GM19455 (cell line): Measurements from ENCODE around the gene MORN3.
"Not testable (repeated sequence)": the region's sequence is repeated elsewhere in the genome, so short reads cannot be mapped to it uniquely, and the experiment has no call there.

Experiments
- ATAC-seq: cut with Tn5 transposase; IDR thresholded peaks from one replicate; pipeline ENCODE4 v1.9.1; 2021; ENCODE audit not compliant: unreplicated experiment

The MORN3 gene

DNA sequence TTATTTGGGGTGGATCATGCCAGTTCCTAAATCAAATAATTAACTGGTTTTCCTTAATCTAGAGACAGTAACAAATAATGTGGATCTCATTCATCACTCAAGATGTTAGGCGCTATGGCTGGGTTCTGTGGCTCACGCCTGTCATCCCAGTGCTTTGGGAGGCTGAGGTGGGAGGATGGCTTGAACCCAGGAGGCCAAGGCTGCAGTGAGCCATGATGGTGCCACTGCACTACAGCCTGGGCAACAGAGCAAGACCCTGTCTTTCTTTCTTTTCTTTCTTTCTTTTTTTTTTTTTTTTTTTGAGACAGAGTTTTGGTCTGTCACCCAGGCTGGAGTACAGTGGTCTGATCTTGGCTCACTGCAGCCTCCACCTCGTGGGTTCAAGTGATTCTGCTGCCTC, 23.3 kb upstream of the MORN3 start:
- ATAC-seq, result not testable (repeated sequence)

DNA sequence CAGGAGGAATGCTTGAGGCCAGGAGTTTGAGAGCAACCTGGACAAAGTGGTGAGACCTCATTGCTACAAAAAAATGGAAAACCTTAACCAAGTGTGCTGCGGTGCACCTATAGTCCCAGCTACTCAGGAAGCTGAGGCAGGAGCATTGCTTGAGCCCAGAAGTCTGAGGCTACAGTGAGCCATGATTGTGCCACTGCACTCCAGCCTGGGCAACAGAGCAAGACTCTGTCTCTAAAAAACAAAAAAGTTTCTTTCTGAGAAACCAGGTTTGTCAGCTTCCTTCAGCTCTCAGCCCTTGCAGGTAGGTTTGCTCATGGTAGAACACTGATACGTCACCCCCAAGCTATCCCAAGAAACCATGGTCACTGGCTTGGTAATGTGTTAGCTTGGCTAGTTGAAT, 20.0 kb upstream of the MORN3 start:
- no peak for ATAC-seq

DNA sequence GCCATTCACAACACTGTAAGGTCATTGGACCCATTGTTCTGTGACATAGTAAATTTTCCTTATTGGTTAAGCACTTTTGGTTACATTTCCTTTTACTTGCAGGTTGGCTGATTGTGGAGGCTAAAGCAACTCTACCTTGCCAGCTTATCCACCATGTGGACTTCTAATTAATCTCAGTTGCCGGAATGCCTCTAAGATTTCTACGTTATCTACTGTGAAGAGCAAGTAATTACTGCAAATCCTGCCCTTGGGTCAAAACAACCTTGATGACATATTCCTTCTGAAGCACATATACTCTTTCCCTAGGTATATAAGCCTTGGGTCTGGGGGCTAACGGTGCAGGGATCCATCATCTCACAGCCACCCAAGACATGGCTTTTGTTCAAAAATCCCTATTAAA, 19.5 kb upstream of the MORN3 start:
- ATAC-seq, result no peak

DNA sequence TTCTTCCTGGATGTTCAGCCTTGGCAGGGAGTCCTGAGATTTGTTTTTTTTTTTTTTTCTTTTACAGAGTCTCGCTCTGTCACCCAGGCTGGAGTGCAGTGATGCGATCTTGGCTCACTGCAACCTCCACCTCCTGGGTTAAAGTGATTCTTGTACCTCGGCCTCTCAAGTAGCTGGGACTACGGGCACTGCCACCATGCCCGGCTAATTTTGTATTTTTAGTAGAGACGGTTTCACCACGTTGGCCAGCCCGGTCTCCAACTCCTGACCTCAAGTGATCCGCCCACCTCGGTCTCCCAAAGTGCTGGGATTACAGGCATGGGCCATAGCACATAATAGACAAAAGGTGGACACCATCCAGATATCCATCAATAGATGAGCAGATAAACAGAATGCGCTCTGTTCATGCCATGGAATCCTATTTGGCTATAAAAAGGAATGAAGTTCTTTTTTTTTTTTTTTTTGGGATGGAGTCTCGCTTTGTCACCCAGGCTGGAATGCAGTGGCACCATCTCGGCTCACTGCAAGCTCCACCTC, 10.3 kb upstream of the MORN3 start:
- ATAC-seq, result not testable (repeated sequence)

DNA sequence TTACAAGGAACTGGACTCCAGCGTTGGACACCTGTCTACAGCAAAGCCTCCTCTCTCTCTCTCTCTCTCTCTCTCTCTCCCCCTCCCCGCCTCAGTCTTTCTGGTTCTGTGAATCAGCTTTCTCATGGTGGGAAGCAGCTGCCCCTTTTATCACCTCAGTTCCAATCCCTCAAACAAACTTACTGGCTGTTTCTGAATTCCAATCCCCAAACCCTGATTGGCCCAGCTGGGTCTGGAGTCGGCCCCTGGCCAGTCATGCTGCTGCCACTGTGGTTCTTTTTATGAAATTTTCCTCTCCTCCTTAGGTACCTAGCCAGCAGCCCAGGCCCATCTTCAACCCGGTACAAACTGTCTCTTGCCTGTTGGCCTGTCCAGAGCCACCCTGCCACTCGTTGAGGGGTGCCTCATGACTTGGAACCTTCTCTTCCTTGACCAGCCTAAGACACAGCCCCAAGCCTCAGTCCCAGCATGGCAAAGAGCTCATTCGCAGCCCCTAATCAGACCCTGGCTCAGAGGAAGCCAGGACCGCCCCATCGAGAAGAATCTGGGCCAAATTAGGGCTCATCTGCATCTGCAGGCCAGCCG, 9.4 kb upstream of the MORN3 start:
- no peak for ATAC-seq

DNA sequence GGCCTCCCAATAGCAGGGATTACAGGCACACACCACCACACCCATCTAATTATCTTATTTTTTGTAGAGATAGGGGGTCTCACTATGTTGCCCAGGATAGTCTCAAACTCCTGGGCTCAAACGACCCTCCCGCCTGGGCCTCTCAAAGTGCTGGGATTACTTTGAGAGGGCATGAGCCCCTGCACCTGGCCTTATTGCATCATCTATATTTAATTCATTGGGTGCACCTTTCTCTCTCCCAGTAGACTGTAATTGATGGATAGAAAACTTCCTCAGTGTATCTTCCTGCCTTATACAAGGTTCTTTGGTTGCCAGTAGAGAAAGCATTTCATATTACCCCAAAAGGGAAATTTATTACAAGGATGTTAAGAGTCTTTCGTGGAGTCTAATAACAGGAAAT, 8.9 kb upstream of the MORN3 start:
- no peak for ATAC-seq

DNA sequence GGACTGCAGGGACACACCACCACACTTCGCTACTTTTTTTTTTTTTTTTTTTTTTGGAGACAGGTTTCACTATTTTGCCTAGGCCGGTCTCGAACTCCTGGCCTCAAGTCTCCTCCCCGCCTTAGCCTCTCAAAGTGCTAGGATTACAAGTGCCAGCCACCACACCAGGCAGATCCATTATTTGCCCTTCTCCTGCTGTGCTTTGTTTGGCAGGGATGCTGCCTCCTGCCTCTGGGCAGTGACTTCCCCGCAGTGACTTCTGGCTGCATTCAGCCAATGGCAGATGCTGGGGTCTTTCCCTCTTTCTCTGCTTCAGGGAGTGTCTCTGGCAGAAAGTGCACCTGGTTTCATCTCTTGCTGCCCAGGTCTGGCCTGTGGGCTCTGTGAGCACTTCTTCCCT, 6.7 kb upstream of the MORN3 start:
- no peak for ATAC-seq

DNA sequence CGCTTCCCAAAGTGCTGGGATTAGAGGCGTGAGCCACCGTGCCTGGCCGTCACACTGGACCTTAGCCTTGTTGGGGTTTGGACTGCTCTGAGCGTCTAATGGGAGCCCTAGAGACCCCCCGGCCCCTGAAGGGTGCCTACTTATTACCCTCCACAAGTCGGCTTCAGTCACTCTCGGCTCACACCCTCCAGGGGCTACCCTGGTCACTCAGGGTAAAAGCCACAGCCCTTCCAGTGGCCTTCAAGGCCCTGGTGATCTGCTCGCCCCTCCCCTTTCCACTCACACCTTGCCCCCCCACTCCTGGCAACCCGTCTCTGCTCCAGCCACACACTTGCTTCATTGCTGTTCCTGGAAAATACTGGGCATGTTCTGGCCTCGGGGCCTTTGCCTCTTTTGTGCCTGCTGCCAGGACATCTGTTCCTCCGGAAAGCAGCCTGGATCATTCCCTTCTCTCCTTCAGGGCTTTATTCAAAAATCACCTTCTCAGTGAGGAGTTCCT, 3.6 kb upstream of the MORN3 start:
- ATAC-seq, result no peak

DNA sequence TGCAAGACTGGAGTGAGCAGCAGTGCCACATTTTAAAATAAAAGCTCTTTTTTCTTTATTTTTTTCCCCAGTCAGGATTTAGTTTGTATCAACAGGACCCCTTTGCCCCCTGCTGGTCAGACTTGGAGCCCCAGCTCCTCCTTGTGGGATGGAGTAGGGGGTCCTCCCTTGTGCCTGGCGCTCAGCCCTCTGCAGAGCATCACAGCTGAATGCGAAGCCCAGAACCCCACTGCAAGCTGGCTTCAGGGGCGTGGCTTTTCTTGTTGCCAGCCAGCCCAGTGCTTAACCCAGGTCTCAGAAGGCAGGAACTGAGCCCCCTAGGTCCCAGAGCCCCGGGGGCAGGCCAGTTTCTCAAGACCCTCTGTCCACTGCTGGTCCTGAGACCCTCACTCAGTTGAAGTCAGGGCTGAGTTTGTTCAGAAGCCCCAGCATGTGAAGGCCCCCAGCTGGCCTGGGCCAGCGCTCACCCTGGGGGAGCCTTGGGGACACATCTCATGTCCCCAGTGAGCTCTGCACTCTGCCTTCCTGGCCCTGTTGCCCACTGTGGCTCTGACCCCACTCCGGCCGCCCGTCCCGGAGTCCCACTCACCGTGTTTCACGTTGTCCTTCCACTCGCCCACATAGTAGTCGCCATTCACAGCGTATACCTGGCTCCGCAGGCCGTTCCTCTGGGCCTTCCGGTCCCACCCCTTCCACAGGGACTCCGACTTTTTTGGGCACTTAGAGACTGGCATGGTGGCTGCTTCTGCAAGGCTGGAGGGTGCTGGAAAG, 519 bp downstream of the MORN3 start:
- ATAC-seq, result no peak

DNA sequence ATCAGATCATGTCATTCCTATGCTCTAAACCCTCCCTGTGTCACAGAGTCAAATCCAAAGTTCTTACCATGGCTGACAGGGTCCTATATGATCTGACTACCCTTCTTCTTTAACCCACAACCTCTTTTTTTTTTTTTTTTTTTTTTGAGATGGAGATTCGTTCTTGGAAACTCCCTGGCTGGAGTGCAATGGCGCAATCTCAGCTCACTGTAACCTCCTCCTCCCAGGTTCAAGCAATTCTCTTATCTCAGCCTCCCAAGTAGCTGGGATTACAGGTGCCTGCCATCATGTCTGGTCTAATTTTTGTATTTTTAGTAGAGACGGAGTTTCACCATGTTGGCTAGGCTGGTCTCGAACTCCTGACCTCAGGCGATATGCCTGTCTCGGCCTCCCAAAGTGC, 2.6 kb downstream of the MORN3 start:
- ATAC-seq, result not testable (repeated sequence)

DNA sequence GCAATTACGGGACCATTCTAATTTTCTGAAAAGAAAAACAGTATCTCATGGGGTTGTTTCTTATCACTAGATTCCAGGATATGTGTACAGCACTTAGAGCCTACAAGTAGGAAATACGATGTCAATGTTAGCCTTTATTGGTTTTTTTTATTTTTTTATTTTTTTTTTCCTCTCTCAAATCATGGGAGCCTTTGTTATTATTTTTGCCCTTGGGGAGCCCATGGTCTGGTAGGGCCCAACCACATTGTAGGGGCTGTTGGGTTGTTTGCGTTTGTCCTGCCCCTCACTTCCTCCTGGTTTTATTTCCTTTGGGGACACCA, 5.9 kb downstream of the MORN3 start:
- ATAC-seq, result no peak

DNA sequence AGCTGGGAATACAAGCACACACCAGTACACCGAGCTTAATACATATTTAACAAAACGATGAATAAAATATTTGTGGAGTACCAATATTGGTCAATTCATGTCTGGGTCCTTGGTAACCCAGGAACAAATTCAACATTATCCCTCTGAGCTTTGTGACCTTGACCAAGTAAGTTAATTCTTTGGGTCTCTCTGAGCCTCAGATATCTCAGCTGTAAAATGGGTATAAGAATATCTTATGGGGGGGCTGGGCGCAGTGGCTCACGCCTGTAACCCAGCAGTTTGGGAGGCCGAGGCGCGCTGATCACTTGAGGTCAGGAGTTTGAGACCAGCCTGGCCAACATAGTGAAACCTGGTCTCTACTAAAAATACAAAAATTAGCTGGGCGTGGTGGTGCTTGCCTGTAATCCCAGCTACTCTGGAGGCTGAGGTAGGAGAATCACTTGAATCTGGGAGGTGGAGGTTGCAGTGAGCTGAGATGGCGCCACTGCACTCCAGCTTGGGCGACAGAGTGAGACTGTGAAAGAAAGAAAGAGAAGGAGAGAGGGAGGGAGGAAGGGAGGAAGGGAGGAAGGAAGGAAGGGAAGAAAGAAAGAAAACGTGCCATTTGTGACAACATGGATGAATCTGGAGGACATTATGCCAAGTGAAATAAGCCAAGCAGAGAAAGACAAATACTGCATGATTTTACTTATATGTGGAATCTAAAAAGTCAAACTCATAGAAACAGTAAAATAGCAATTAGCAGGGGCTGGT, 7.9 kb downstream of the MORN3 start:
- not testable (repeated sequence) for ATAC-seq

DNA sequence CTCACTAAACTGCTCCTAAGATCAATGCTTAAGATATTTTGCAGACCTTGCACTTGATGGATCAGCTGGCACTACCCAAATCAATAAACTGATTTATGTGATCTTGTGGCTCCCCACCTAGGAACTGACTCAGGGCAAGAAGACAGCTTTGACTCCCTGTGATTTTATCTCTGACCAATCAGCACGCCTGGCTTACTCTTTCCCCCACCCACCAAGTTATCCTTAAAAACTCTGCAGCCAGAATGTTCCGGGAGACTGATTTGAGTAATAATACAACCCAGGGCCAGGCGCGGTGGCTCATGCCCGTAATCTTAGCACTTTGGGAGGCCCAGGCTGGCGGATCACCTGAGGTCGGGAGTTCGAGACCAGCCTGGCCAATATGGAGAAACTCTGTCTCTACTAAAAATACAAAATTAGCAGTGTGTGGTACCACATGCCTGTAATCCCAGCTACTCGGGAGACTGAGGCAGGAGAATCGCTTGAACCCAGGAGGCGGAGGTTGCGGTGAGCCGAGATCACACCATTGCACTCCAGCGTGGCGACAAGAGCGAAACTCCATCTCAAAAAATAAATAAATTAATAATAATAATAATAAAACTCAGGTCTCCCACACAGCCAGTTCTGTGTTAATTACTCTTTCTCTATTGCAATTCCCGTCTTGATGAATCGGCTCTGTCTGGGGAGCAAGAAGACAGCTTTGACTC, 12.0 kb downstream of the MORN3 start:
- ATAC-seq, result no peak

DNA sequence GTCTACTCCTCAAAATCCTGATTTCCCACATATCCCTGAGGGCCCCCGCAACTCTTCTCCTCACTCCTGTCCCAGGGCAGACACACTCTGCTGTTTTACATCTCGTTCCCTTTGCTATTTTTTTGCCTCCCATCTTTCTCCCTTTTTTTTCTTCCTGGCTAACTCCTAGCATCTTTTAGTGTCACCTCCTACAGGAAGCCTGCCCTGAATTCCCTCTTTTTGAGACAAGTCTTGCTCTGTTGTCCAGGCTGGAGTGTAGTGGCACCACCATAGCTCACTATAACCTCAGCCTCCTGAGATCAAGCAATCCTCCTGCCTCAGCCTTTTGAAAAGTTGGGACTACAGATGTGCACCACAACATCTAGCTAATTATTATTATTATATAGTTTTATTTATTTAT, 13.3 kb downstream of the MORN3 start:
- ATAC-seq, result no peak

DNA sequence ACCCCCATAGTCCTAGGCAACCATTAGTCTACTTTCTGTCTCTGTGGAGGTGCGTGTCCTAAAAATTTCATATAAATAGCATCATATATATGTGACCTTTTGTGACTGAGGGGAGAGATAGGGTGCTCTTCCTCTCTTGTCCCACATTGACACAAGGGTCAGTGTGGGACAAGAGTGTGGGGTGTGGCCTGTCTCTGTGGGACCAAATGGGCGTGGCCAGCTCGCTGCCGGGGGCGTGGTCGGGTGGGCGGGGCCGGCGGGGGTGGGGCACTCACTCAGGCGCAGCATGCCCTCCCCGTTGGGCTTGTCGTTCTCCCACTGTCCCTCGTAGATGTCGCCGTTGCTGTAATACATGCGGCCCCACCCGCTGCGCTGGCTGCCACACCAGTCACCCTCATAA, 15.5 kb downstream of the MORN3 start:
- ATAC-seq, result no peak

DNA sequence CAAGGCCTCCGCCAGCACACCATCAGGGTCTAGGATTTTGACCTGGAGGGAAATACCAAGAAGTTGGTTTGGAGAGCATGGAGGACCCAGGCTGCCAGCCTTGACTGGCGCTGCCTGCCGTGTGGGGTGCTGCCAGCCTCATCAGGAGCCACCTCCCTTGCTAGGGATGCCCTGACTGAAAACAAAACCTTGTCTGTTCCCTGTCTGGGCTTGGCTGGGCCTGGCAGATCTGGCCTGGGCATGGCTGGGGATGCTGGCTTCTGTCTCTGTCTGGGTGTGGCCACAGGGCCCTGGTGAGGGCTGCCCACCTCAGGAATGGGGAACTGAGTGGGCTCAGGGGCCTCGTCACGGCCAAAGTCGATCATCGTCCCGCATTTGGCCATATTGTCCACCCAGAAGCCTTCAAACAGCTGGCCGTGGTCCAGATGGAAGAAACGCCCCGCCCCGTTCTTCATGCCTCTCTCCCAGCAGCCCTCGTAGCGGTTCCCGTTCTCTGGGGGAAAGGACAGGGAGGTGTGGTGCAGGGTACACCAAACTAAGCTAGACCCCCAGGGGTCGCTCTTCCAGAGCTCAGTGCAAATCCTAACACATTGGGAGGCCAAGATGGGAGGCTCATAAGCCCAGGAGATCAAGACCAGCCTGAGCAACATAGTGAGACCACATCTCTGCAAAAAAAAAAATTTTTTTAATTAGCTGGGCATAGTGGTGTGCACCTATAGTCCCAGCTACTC, 16.5 kb downstream of the MORN3 start:
- ATAC-seq, result no peak

DNA sequence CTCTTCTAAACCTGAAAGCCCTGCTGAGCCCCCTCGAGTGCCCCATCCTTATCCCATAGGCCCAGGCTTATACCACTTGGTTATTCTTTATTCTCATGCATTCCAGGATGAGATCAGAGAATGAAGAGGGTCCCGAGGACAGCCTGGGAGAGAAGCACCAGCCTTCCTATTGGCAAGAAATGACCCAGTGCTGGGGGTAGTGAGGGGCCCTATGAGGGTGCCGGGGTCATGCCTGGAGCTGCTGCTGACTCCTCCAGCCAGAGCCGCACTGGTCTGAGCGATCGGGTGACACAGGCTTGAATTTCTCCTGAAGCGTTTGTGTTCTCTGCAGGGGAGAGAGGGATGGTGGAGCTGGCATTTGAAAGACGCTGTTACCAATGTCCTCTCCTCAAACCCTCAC, 18.1 kb downstream of the MORN3 start:
- no peak for ATAC-seq

DNA sequence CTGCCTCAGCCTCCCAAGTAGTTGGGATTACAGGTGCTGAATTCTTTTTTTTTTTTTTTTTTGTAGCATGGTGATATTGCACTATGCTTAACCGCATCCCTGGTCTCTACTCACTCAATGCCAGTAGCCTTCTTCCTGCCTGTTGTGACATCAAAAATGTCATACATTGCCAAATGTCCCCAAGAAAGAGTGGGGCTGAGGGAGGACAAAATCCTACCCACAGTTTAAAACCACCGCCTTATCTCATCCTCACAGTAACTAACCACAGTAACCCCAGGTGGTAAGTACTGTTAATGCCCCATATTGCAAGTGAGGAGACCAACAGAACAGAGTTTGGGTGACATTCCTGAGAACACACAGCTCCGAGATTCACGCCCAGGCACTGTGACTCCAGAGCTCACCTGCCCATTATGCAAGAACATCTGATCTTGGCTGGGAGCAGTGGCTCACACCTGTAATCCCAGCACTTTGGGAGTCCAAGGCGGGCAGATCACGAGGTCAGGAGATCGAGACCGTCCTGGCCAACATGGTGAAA, 19.6 kb downstream of the MORN3 start:
- no peak for ATAC-seq

DNA sequence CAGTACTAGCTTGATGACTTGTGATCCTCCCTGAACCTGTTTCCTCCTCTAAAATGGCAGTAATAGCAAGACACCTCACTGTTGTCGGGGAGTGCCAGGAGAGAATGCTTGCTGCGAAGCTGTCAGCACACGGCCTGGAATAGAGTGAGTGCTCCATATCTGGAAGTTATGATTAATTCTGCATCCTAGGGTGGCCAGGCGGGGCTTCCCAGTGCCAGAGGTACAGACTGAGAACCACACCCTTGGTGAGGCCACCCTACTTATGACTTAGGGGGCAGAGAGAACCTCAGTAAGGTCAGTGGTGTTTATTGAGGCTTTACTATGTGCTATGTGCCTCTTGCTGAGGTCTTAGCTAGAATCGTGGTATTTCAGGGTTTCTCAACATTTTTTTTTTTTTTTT, 20.1 kb downstream of the MORN3 start:
- no peak for ATAC-seq

DNA sequence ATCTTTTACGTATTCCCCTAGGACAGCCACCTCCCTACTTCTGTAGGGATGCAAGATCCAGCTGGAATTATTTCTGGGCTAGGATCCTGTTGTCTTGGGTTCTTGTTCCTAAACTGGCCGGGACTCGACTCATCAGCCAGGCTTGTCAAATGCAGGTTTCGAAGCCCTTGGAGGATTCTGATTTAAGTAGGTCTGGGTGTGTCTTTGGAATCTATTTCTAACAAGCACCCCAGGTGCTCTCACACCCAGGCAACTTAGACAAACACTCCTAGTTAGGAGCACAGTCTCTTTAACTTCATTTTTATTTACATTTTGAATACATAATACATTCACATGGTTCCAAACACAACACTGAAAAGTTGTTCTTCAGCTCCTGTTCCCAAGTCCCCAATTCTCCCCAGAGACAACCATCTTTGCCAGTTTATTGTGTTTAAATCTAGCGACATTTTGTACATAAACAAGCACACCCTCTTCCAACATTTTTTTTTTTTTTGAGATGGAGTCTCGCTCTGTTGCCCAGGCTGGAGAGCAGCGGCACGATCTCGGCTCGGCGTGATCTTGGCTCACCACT, 20.9 kb downstream of the MORN3 start:
- no peak for ATAC-seq
